SK-N-MC (cell line): Measurements from ENCODE around the gene CTAGE1.

ENCODE experiments used
- EZH2 ChIP-seq: fragments of 200-600 bp; sonication (generic); IDR thresholded peaks from one replicate; pipeline ENCODE4 v1.6.1; 2017; ENCODE audit warnings: antibody characterized with exemption
- POLR2AphosphoS5 ChIP-seq: IDR thresholded peaks from 2 replicates; pipeline ENCODE4 v1.6.1; 2012; ENCODE audit warnings: mild to moderate bottlenecking, low read depth, low read length, borderline replicate concordance

DNA sequence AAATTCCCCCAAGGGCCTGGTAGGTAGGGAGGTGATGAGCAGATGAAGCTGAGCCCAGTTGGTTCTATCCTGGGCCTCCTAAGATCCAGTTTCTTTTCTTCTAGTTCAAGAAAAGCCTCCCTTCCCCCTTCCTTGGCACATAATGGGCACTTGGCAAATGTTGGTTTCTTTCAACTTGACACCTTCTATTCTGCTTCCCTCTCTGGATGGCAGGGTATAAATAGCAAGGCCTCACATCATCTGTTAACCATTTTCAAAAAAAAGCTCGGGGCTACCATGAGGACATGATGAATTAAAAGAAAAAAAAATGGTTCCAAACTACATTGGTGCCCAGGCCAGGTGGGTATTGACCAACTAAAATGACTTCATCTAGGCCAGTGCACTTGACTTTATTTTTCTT is 29.9 kb downstream of the CTAGE1 start:
- TF ChIP-seq EZH2: no peak
- no peak for TF ChIP-seq POLR2AphosphoS5
